Measurements from ENCODE around the gene TPST1. TPM values are rescaled to one million over a fixed set of nuclear protein-coding genes. Genes with fewer than 3 reads are reported as not detected.

Gene TPST1
- total and polyA plus RNA-seq, 9 of the 15 experiments (the other 6 are each of a cell fraction or from before 2014, with no cell fraction given) = 0.15 to 2.2 (median 0.53) TPM

GRCh38 chr7:66202441-66202840, 2.7 kb upstream of the TPST1 start (continued):
- TF ChIP-seq TRIM25 (IDR thresholded peaks at IDR 0.05; ENCODE audit: borderline replicate concordance) (no peak), BRF1 (IDR thresholded peaks at IDR 0.05; ENCODE audit: borderline replicate concordance, extremely low read depth, insufficient read length) (no peak), ERF (CRISPR knock-in tag; IDR thresholded peaks at IDR 0.05) (no peak), SP1 (CRISPR knock-in tag; IDR thresholded peaks at IDR 0.05) (no peak), SOX6 (IDR thresholded peaks at IDR 0.05) (no peak)
- TF ChIP-seq, protein P1, sequence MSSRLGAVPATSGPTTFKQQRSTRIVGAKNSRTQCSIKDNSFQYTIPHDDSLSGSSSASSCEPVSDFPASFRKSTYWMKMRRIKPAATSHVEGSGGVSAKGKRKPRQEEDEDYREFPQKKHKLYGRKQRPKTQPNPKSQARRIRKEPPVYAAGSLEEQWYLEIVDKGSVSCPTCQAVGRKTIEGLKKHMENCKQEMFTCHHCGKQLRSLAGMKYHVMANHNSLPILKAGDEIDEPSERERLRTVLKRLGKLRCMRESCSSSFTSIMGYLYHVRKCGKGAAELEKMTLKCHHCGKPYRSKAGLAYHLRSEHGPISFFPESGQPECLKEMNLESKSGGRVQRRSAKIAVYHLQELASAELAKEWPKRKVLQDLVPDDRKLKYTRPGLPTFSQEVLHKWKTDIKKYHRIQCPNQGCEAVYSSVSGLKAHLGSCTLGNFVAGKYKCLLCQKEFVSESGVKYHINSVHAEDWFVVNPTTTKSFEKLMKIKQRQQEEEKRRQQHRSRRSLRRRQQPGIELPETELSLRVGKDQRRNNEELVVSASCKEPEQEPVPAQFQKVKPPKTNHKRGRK (tag; IDR thresholded peaks at IDR 0.05) = no peak

- no peaks in the 10 kb centered on the region for H3K36me3 ChIP-seq (ENCODE audit: control insufficient read depth, insufficient read depth, low read length)
- H3K27me3 ChIP-seq (ENCODE audit: control insufficient read depth in 2 of 2, insufficient read depth in 2 of 2, low read length in 2 of 2) = peaks cover 26 to 41% of the 10 kb centered on the region in 2 experiments
- FAIRE-seq (no peak), DNase-seq (ENCODE audit: extremely low read depth in 1 of 4, low spot score in 3 of 4) (no peak), ATAC-seq (no peak)
- H4K20me1 ChIP-seq (replicated peaks; ENCODE audit: control insufficient read depth, insufficient read depth, low read length) = no peaks in the 10 kb centered on the region
- CTCF ChIA-PET (ENCODE audit: low intra/inter-chr PET ratio) = no interaction called here
- peak overlapping the region; percentile 53 to 89; a peak in 3 of 4 replicates for H3K9ac ChIP-seq (ENCODE audit: insufficient read depth in 1 of 2, low read depth in 2 of 2, low read length in 2 of 2)
- H3K9me1 ChIP-seq (ENCODE audit: control insufficient read depth, insufficient read depth, low read length) = no peaks in the 10 kb centered on the region
- no peaks in the 10 kb centered on the region for H3K9me3 ChIP-seq (replicated peaks; ENCODE audit: control insufficient read depth, insufficient read depth, low read depth, low read length)
- intact Hi-C loops (cut with micrococcal nuclease) (loop anchor here (10.0 kb wide), 1 partner anchor 171 kb away; no protein-coding TSS in a partner anchor), in situ Hi-C loops (cut with MboI) (no loop called here)
- H3K4me3 ChIP-seq = peak overlapping the region; percentile 55
- H2AFZ ChIP-seq (ENCODE audit: low read depth, low read length) = peak overlapping the region; percentile 76
- POLR2A ChIA-PET = interaction anchor here (0.6 to 1.1 kb wide), 4 partner anchors 9 to 161 kb away, joined by 3 read pairs; no protein-coding TSS in a partner anchor
- 13% methylated on average over 9 of the region's 22 CpGs for WGBS (ENCODE audit: insufficient coverage, low coverage, missing lambda C conversion rate)
- BruUV-seq (replicated peaks) = no TSS peak
- H3K79me2 ChIP-seq (ENCODE audit: control insufficient read depth, insufficient read depth, low read length) = no peaks in the 10 kb centered on the region
- peaks cover 3 to 13% of the 10 kb centered on the region in 2 experiments; a peak in 3 of 5 replicates for H3K4me1 ChIP-seq (replicated peaks in 1 of 2; ENCODE audit: control insufficient read depth in 2 of 2, insufficient read depth in 2 of 2, low read length in 2 of 2)
- no peak overlapping the region for H3K27ac ChIP-seq (ENCODE audit: extremely low read depth, low read depth, low read length)
- H3K4me2 ChIP-seq (ENCODE audit: insufficient read depth, low read length) = peak overlapping the region; percentile 79
- TF ChIP-seq, protein P2, sequence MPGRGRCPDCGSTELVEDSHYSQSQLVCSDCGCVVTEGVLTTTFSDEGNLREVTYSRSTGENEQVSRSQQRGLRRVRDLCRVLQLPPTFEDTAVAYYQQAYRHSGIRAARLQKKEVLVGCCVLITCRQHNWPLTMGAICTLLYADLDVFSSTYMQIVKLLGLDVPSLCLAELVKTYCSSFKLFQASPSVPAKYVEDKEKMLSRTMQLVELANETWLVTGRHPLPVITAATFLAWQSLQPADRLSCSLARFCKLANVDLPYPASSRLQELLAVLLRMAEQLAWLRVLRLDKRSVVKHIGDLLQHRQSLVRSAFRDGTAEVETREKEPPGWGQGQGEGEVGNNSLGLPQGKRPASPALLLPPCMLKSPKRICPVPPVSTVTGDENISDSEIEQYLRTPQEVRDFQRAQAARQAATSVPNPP (IDR thresholded peaks at IDR 0.05; ENCODE audit: borderline replicate concordance, insufficient read depth, insufficient read length) = no peak
- TF ChIP-seq PCBP1 (IDR thresholded peaks at IDR 0.05; ENCODE audit: low read depth, low read length, poor library complexity, severe bottlenecking) (peak; percentile 3), KDM1A (IDR thresholded peaks at IDR 0.05) (no peak), CBX8 (IDR thresholded peaks at IDR 0.05; ENCODE audit: borderline replicate concordance, extremely low read depth, low read depth, low read length, poor library complexity, severe bottlenecking) (no peak), ZNF184 (CRISPR knock-in tag; IDR thresholded peaks at IDR 0.05) (no peak), XRCC5 (IDR thresholded peaks at IDR 0.05; ENCODE audit: low read depth, low read length) (no peak), MCM2 (IDR thresholded peaks at IDR 0.05; ENCODE audit: low read depth) (no peak), SIN3A (IDR thresholded peaks at IDR 0.05; ENCODE audit: borderline replicate concordance in 2 of 2, control insufficient read depth in 1 of 2, low read depth in 2 of 2, low read length in 2 of 2) (no peak)
- TF ChIP-seq, protein P1 (tag; IDR thresholded peaks at IDR 0.05) = peak; percentile 34; the same call in 1 of the 2 replicates
Measured at GRCh38 chr7:66205741-66206090, 582 bp downstream of the TPST1 start.

Measured in K562 (cell line).